Subcutaneous adipose tissue (tissue), 4 donors: ENCODE data around the gene FASN. TPM values are rescaled to one million over a fixed set of nuclear protein-coding genes. Genes with fewer than 3 reads are reported as not detected.

ENCODE experiments used
- total RNA-seq, 4 donors: library from RNA; depleted of rRNA; stranded (reverse); fragments of >200 nt; gene quantifications; one replicate each; pipeline ENCODE4 v1.1.0, GENCODE V29; 2016
- TF ChIP-seq, protein P1 (sequence below): fragments of 450-650 bp; IDR thresholded peaks from one replicate; pipeline ENCODE4 v1.5.1; 2016; ENCODE audit warnings: low read depth, mild to moderate bottlenecking, control low read depth, antibody characterized with exemption, moderate library complexity

Gene FASN
- total RNA-seq, 4 donors from 2014 or later = 148 to 4,879 (median 378) TPM

DNA sequence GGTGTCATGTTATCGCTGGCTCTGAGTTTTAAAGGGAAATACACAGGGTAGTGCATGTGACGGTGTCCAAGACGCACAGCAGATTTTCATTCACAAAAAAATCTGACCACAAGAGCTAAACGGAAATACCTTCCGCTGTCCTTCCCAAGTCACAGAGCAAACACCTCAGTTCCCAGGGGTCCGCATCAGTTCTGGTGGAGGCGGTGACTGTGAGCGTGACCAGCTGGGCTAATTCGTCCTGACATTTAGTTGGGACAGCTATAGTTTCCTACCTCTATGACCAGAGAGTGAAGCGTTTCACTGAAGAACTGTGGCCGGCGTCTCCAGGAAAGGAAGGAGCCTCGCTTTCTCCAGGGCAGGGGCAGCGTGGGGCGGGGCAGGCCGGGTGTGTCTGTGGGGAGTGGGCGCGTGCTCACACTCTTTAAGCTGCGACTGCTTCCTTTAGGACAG lies 10.5 kb upstream of the FASN start:
- TF ChIP-seq, protein P1, sequence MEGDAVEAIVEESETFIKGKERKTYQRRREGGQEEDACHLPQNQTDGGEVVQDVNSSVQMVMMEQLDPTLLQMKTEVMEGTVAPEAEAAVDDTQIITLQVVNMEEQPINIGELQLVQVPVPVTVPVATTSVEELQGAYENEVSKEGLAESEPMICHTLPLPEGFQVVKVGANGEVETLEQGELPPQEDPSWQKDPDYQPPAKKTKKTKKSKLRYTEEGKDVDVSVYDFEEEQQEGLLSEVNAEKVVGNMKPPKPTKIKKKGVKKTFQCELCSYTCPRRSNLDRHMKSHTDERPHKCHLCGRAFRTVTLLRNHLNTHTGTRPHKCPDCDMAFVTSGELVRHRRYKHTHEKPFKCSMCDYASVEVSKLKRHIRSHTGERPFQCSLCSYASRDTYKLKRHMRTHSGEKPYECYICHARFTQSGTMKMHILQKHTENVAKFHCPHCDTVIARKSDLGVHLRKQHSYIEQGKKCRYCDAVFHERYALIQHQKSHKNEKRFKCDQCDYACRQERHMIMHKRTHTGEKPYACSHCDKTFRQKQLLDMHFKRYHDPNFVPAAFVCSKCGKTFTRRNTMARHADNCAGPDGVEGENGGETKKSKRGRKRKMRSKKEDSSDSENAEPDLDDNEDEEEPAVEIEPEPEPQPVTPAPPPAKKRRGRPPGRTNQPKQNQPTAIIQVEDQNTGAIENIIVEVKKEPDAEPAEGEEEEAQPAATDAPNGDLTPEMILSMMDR = no peak

DNA sequence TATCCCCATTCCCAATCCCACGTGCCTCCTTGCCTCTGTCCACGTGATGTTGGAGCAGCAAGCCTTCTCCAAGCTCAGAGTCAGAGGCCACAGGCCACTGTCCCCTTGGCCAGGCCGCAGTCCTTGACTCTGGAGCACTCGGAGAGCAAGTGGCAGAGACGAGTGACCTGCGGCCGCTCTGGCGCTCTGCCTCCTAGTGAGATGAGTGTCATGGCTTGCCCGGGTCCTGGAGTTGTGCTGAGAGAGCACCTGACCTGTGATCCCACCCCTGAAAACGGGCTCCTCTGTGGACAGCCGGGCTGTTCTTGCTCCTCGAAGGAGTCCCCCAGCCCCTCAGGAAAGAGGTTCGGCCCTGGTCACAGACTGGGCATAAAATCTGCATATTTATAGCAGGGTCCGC lies 10.0 kb upstream of the FASN start:
- TF ChIP-seq, protein P1 = no peak

DNA sequence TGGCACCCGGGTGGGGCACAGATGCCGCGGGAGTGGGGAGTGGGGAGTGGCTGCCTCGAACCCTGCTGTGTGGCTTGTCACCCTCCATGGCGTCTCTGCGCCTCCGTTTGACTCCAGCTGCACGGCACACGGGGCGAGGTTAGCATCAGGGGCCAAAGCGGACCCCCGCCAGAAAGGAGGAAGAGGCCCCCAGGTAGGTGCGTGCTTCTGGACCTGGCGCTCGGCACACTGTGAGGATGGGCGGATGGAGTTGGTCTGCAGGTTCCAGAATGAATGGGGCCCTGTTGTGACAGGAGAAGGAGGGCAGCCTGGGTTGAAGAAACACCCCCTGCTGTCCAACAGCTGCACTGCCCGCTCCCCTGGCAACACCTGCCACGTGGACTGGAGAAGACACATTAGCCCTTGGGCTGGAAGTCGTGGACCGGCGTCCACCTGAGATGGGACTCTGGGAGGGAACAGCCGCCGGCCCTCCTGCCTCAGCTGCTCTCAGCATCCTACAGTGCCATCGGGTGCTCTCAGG lies 9.4 kb upstream of the FASN start:
- TF ChIP-seq, protein P1 = no peak

DNA sequence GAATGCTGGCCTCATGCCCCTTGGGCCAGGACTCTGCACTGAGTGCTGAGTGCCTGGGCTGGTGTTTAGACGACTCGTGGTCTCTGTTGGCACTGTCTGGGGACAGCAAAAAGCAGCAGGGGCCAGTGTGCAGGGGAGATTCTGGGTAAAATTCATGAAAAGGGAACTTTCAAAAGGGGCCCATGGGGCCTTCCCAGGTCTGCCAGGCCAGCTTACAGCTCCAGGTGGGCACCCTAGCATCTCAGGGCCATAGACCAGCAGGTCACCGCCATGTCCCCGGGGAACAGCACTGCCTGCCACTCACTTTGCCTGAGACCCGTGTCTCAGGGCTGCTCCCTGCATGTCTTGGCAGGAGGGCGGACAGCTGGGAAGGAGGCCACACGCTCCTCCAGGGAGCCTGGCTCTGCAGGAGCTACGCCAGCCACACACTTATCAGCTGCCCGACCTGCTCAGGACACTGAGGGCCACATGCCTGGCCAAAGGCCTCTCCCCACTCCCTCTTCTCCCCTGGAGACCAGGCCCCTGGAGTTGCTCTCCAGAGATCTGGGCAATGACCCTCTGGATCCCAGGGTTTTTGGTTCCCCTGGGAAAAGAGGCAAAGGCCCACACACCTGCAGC lies 8.8 kb upstream of the FASN start:
- TF ChIP-seq, protein P1 = no peak

DNA sequence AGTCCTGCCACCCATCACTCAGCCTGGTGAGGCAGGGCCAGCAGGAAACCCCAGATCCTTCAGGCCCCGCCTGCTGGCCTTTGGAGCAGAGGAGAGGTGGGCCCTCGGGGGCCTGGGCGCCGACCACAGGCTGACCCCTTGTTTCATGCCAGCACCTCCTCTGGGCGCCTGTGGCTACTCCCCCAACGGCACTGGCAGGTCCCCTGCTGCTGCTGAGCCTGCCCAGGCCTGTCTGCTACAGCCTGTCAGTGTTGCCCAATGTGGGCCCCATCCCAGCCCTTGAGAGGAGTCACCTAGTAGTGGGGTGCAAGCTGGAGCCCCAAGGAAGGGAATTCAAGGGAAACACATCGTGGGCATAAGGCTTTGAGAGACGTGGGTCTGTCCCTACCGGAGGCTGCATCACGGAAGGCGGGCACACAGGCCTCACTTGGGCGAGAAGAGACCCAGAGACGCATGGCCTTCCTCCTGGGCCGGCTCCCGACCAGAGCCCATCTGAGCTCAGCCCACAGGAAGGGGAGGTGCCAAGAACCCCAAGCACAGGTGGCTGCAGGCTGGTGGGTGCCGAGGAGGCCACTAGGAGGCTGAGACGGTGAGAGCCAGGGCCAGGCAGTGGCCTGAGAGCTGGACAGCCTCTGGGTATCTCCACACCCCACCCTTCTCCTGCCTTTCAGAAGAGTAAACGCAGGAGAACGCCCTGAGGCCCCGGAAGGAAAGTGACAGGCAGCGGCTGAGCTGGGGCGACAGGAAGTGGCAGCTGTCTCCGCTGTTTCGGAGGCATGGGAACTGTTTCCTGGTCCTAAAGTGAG lies 8.0 kb upstream of the FASN start:
- TF ChIP-seq, protein P1 = no peak

DNA sequence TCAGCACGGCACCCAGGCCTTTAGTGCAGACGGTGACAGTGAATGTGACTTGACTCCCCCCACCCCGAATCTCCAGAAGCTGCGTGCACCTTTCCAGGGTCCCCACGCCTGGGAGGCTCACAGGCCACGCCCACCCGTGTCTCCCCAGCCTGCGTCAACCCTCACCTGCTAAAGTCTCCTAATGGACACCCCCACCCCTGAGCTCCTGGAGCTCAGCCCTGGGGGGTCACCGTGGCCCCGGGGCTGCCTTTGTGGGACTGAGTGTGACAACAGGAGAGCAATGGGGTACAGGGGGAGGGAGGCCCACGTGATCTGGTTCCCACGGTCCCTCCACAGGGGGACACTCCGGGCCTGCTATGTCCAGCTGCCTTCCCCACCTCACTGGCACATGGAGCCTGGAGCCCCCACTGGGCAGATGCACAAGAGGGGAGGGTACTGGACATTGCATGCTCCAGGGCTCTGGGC lies 7.4 kb upstream of the FASN start:
- TF ChIP-seq, protein P1 = no peak

DNA sequence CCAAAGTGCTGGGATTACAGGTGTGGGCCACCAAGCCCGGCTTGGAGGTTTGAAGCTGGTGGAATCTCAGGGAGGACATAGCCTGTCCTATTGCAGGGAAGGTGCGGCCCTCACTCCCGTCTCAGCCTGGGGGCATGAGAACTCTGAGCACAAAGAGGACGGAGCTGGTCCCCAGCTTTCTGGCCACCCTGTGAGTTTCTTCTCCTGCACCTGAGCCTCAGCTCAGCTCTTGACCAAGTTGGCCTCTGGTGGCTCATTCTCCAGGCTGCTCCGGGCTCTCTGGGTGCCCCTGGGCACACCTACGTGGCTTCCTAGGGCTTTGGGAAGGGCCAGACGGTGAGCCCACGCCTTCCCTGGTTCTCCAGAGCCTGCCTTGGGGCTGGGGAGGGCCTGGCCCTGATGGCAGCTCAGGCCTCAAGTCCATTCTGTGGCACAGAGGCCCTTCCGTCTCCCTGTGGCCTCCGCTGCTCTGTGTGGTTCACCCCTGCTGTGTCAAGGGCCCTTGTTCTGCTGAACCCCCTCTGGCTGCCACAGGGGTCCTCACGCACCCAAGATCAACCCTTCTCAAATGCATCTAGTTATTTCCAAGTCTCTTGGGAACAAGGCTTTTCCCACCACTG lies 6.9 kb upstream of the FASN start:
- TF ChIP-seq, protein P1 = no peak
